Measurements from ENCODE around the gene CPED1.
"Not testable (repeated sequence)": the region's sequence is repeated elsewhere in the genome, so short reads cannot be mapped to it uniquely, and the experiment has no call there.

CPED1 gene

DNA sequence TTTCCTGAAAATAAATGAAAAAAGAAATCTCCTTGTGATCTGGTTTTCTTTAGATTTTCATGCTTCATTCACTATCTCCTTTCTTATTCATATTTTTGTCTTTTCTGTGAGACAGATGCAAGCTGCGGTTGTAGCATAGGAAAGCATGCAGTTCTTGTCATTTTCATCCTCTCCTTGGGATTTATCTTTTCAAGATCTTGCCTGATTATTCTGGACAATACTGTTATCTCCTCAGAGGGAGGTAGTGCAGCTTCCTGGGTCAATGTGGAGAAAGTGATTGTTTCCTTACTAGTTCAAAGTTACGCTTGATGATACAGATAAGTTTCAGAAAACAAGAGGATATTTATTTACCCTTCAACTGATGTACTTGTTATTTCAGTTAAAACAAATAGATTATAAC is 114.6 kb downstream of the CPED1 start:
- no peak for DNase-seq

DNA sequence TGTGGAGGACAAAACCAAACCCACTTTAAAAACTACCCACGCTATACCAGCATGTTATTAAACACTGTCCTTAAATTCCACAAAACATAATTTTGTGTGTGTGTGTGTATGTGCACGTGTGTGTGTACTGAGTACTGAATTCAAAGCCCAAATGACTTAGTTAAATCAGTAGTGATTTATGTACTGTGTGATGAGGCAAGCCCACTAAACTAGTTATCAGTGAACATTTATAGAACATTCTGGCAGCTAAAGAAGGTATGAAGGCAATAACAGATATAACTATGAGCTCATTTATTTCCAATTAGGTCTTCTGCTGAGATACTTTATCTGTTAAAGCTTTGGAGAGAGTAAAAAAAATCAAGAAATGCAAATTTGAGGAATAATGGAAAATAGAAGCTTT is 115.1 kb downstream of the CPED1 start:
- DNase-seq = no peak

DNA sequence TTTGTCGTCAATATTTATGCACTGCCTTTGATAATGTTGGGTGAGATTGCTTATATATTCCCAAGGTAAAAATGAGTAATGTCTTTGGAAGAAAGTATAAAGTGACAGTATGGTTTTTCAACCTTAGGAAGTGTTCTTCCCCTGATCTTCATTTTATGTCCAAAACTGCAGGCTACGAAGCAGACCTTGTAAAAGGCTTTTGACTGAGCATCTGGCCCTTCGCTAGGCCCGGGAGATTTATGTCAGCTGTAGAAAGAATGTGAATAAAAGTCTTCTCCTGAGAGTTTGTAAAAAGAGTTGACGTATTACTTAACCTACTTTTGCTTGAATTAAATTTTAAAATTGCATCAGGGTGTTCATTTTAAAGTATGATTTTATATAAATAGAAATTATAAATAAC is 116.8 kb downstream of the CPED1 start:
- no peak for DNase-seq

DNA sequence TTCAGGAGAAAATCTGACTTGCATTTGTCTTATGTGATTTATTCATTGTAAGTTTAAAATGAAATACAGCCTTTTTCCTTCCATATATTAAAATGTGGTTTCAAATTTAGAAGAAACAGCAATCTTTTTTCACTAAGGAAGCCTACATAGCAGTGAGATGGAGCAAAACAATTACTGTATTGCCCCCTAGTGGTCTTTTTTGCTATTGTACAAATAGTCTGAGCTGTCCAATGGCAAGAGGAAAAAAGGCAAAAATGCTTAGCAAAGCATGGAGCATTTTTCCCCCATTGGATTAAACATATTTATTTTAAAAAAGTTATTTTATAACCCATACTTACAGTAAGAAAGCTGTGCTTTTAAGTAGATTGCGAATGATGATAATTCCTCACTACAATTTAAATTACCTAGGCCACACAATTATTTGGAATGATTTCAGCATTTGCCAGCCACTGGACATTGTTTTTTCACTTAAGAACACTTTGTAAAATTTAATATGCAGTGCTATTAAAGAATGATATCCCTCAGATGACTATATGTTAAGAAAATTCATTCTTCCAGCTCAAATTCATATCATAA is 119.5 kb downstream of the CPED1 start:
- DNase-seq = no peak

DNA sequence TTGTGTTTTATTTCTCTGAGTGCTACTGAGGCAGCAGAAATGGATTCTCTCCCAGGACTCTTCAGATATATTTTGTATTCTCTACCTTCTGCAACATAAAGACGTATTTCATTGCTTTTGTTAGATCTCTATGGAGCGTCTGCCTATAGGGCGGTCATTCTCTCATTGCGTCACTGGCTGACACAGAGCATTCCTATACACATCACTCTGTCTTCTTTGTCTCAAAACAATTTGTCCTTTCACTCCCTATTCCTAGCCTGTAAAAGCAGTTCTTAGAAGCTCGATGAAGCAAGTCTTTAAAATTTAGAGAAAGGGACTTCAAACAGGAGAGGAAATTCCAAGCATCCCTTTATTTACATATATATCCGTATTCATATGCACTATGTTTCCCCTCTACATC is 120.6 kb downstream of the CPED1 start:
- no peak for DNase-seq

DNA sequence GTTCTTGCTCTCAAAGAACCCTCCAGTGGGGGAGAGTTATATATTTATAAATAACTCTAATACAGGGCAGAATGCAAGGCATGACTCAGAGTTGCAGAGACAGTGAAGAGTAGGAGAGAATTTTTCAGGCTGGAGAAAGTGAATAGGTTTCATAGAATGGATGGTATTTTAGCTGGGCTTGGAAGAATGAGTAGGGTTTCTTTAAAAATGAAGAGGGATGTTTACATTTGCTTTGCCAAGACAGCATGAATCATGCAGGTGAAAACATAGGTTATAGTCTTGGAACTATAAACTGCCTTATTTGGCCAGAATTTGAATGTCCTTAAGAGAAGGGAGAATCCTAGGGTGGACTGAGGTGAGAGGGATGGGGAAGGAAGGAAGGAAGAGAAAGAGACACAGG is 124.8 kb downstream of the CPED1 start:
- DNase-seq = no peak

DNA sequence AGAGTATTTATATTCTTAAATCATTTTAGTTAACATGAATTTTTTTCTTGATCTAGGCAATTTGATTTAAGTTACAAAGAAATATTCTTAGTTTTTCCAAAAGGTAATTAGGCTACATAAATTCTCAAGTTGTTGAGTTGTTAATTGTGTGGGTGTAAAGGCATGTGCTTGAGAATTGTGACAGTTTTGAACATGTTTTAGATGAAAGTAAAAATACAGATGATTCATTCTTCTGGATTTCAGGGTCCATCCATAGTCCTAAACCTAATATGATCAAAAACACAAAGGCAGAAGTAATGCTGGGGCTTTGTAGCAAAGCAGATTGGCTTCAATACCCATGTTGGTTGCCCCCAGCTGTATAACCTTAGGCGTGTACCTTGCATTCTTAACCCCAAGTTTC is 127.9 kb downstream of the CPED1 start:
- no peak for DNase-seq

DNA sequence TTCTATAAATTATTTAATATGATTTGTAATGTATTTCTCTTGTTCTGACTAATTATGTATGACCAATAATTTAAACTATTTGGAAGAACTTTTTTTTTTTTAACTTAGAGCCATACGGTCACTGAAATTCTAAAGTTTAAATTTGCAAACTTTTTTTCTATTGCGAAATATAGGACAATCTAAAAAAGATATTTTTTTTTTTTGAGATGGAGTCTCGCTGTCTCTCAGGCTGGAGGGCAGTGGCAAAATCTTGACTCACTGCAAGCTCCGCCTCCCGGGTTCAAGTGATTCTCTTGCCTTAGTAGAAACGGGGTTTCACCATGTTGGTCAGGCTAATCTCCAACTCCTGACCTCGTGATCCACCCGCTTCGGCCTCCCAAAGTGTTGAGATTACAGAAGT is 130.5 kb downstream of the CPED1 start:
- DNase-seq = no peak

DNA sequence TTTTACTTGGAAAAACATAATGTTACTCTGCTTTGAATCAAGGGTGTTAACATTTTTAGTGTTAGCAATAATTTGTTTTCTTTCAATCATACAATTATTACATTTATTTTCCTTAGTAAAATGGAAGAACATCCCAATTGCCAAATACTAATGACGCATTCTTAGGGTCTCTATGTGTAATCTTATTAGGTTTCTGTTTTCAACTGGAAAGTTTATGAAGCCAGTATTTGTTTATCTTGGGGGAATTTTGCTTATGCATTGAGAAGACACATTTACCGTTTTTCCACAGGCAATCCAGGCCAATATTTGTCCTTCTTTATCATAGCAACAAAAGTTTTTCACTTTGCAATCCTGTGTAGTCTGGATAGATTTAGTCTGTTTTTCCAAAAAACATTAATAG is 134.5 kb downstream of the CPED1 start:
- DNase-seq = no peak

DNA sequence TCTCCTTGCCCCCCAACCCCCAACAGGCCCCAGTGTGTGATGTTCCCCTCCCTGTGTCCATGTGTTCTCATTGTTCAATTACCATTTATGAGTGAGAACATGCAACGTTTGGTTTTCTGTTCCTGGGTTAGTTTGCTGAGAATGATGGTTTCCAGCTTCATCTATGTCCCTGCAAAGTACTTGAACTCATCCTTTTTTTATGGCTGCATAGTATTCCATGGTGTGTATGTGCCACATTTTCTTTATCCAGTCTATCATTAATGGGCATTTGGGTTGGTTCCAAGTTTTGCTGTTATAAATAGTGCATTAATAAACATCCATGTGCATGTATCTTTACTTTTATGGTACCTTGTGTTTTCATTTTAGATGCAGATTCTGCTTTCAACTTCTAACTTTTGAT is 136.9 kb downstream of the CPED1 start:
- not testable (repeated sequence) for DNase-seq

DNA sequence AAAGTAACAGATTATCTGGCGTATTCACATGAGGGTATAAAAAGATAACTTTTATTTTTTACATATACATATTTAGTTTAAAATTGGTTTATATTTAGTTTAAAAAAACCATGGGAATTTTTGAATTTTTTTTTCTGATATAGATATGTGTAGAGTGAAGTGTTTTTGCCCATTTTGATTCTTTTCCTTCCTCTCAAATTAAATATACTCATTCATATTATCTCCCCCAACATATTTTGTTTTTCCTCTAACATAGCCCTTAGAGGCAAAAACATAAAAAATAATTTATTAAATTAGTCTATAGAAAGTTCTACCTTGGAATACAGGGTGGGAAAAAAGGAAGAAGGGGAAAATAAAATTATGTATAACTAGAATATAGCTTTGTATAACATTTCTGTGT is 137.7 kb downstream of the CPED1 start:
- DNase-seq = no peak

DNA sequence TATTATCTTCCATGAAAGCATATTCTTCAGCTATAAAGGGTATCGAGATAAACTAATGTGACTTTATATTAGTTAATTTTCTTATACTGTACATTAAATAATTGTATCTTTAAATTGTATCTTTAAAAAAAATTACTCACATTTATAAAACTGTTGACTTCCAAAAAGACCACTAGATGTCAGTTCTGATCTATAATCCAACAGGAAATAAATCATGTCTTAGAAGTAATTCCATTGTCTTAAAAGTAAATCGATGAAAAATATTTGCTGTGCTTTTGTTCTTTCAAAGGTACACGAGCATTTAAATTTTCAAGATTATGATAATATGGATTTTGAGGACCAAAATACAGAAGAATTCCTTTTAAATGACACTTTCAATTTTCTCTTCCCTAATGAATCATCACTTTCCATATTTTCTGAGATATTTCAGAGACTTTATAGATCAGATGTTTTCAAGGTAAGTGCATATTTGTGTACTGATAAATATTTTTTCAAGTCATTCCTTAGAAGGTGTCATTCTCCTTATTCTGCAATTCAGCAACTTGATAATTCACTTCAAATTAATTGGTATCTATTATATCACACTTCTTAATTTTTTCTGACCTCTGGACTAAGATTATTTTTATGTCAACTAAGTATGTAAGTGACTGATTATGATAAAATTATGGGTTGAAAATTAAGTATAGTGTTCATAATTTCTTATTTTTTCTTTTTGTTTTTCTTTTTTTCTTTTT is 138.5 kb downstream of the CPED1 start:
- no peak for DNase-seq

DNA sequence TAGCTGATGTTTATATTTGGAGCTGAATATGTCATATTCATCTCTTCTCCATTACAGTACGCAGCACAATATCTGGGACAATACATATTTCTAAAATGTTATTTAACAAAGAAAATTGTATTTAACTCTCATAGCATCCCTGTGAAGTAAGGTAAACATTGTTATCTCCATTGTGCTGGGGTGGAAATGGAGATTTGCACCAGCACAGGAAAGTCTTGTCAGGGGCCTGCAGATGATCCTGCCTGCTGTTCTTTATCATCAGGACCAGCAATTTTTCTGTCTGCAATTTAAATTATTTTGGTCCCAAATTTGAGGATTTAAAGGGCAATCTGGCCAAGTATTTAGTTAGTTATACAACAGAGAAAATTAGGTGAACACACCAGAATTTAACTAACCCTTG is 144.4 kb downstream of the CPED1 start:
- no peak for DNase-seq

DNA sequence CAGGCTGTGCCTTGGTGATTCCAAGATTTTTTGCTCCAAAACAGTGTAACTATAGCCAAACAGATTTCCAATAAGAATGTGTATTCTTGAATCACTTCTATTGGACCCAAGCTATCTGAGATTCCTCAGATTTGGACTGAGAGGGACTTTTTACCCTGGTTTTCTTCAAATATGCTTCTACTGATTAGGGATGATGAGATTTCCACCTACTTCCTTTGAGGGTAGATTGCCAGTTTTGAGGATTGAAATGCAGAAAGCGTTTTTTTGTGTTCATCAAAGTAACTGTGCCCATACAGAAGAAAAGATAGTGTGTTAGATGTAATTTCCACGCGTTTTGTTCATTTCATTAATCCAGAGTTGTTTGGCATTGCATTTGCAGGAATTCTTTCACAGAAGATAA is 144.9 kb downstream of the CPED1 start:
- DNase-seq = no peak

DNA sequence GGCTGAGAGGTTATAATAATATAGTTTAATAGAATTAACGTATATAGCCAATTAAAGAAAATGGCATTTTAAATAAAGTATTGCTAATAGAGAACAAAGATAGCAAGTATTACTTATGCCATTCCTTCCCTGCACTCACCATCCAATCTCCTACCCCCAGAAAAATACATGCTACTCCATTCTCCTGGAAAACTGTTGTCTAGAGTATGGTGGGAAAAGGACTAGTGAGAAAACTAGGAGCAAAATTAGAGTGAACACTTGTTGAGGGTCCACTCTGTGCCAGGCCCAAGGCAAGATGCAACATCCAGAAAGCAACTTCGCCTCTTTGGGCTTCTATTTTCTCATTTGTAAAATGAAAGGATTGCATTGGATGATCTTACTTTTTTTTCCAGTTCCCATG is 149.1 kb downstream of the CPED1 start:
- no peak for DNase-seq

DNA sequence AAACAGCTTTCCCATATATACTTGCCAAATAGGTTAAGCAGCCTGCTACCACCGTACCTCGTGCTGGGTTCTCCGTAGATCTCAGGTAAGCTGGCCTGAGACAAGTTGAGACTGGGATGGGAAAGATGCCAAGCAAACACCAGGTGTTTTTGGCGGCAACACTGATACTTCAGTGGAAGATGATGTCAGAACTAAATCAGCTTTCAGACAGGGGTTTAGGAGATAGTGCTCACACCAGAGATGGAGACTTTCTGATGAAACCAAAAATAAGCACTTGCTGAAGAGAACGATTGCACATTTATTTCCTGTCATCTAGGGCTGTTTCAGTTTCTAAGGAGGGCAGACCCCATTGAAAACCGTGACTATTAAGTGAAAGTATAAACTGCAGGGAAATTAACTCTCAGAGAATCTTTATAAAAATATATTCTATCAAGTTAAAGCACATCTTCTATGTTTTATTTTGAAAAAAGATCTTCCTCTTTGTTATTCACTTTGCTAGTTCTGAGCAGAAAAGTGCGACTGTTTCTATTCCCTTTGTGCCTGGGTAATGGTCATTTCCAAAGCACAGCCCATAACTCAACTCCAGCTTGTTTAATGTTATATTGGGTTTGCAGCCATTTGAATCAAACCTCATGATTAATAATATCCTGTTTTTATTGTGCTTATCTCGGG is 149.9 kb downstream of the CPED1 start:
- no peak for DNase-seq

DNA sequence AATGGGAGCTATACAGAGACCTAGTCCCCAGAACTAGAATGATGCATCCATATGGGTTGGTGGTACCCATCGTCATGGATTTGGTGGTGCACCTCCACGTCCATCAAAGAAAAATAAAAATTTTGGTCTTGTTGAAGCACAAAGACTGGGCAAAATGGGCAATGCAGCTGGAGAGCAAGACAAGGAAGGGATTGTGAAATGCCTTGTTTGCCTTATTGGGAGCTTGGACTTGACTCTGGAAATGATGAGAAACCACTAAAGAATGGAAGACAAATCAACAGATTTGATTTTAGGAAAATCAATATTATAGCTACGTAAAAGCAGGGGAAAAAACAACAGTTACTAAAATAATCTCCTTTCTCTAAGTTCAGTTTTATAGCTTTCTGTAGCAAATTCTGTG is 150.9 kb downstream of the CPED1 start:
- DNase-seq = no peak

DNA sequence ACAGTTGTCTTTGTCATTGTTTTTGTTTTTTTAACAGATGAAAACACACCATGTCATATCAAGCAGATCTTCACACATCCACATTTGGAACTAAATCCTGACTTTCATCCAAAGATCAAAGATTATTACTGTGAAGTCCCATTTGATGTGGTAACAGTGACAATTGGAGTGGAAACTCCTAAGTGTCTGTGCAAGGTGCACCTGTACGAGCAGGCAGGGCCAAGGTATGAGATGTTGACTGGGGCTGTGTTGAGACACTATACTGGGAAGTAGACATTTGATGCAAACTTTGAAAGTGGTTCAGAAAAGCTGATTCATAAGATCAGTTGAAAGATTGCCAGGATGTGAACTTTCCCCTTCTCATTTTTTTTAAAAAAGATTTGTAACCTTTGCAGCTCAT is 152.3 kb downstream of the CPED1 start:
- DNase-seq = no peak

DNA sequence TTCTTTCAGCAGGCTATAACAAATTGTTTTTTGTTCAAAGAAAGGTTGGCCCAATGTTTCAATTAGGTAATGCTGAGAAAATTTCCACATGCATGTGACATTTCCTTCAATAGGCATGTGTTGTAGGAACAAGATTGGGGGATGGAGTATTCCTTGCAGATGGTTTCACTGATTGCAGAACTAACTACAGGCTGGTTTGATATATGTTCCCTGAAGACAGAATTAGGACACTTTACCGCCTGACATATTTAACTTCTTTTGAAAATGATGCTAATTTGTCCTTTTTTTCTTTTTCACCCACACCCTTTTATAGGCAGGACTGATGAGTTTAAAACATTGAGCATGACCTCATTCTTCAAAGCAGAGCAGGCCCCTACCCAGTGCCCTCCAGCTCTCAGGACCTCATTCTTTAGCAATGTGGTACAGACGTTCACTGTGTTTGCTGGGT is 163.3 kb downstream of the CPED1 start:
- no peak for DNase-seq

DNA sequence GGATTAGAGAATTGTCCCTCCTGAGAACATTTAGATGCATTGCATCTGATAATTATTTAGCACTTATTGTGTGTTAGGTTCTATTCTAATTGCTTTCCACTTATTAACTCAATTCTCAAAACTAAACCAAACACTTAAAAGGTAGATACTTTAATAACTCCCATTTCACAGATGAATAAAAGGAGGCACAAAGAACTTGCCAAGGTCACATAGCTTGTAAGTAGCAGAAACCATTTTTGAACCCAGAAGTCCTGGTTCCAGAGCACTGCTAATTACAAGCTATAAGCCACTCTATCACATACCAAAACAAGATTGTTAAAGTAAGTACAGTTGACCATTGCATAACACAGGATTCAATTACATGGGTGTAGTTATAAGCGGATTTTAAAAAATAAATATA is 164.9 kb downstream of the CPED1 start:
- no peak for DNase-seq

DNA sequence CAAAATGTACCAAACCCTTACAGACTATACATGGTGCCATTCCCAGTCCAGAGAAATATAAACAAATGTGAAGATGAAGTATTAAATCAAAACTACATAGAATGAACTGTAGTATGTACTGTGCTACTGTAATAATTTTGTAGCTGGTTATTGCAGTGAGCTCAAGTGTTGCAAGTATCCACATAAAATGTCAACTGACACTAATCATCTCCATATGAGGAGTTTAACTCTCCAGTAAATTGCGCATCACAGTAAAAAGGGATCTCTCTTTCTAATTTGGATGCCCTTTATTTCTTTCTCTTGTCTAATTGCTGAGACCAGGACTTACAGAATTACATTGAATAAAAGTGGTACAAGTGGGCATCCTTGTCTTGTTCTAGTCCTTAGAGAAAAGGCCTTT is 165.5 kb downstream of the CPED1 start:
- DNase-seq = no peak

DNA sequence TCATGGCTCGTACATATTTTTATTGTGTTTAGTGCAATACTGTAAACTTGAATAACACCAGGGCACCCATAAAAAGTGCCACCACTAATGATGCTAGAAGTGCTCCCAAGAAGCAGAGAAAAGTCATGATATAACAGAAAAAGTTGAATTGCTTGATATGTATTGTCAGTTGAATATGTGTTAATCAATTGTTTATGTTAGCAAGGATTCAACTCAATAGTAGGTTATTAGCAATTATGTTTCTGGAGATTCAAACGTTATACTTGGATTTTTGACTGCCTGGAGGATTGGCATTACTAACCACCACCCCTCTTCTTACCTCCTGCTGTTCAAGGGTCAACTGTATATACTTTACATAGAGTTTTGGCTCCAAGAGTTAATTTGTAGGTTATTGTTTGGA is 168.3 kb downstream of the CPED1 start:
- DNase-seq = no peak

DNA sequence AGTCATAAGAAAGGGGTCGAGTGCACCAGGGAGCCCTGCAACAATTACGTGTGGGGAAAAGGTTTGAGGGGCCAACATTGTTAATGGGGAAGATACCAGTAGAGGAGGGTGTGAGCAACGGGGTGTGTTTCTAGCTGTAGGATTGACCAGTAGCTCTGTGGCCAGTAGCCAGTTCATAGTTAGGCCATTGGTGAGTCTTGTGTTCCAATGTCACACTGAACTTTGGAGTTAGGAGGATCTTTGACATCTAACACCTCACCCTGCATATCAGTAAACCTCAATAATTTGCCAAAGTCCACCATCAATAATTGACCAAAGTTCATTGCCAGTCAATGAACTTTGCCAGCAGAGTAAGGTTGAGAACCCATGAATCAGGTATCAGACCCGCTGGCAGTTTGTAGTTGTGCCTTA is 168.8 kb downstream of the CPED1 start:
- no peak for DNase-seq

DNA sequence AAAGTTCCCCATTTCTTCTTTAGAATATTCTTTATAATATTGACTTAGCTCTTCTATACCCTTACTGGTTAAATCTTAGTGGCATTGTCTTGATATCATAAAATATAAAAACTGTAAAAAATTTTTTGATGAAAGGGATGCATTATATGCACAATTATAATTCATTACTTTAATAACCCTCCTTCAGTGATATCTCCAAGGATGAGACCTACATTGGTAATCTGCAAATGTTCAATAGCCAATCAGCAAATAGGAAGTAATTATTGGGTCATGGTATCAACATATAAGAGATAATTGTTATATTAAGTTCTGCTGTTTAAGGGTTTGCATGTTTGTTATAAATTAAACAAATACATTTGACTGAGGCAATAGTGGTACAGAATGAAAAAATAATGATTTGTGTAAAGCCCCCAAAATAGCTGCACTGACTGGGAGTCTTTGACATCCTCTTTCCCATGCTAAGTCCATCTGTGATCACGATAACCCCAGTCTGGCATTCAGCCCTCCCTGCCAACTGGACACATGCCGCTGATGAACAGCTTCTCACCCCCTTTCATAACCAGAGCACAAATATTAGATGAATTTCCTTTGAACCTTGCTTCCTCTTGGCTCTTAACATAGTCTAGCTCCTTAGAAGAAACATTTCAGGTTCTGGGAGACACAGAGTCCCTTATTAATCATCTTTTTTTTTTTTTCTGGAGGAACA is 169.5 kb downstream of the CPED1 start:
- no peak for DNase-seq

Measured in NCI-H524 treated with DMSO at 0.1 percent for 48 hours (cell line).